Activated naive CD8-positive, alpha-beta T cell treated with anti-CD3 and anti-CD28 coated beads, Interleukin-2, amount 10 ng/mL, durations not matched to agents 7 days and 5 days (primary cell): ENCODE data around the gene ASPA. TPM values are rescaled to one million over a fixed set of nuclear protein-coding genes. Genes with fewer than 3 reads are reported as not detected.
"Not testable (repeated sequence)": the region's sequence is repeated elsewhere in the genome, so short reads cannot be mapped to it uniquely, and the experiment has no call there.

Experiments used
- ATAC-seq: fragments of 150-1000 bp; cut with Tn5 transposase; one replicate; pipeline ENCODE4 v1.10.0; 2021; ENCODE audit warnings: low read depth, moderate library complexity
- POLR2A ChIA-PET: fragments of 350-600 bp; sonication (Branson Sonifier 250); formaldehyde crosslinking; loops from one replicate; lab custom pipeline; 2021; ENCODE audit warnings: antibody characterized with exemption; lab: Charles Lee
- DNase-seq: peaks from one replicate; pipeline ENCODE4 v3.0.0; 2021
- H3K27ac Mint-ChIP-seq: one replicate; pipeline ENCODE4 v1.8.0; 2022; ENCODE audit warnings: mild to moderate bottlenecking, mixed read lengths
- H3K27me3 Mint-ChIP-seq: one replicate; pipeline ENCODE4 v1.8.0; 2022; ENCODE audit warnings: mild to moderate bottlenecking, moderate library complexity, mixed read lengths
- H3K36me3 Mint-ChIP-seq: one replicate; pipeline ENCODE4 v1.8.0; 2021; ENCODE audit warnings: mild to moderate bottlenecking, mixed read lengths
- H3K4me1 Mint-ChIP-seq: one replicate; pipeline ENCODE4 v1.8.0; 2021; ENCODE audit warnings: mixed read lengths
- H3K4me3 Mint-ChIP-seq: one replicate; pipeline ENCODE4 v1.8.0; 2022; ENCODE audit warnings: mild to moderate bottlenecking, moderate library complexity, mixed read lengths
- H3K9me3 Mint-ChIP-seq: one replicate; pipeline ENCODE4 v1.8.0; 2021; ENCODE audit warnings: mixed read lengths
- total RNA-seq, 2 experiments: library from RNA; stranded (reverse); gene quantifications; one replicate each; pipeline ENCODE4 v1.2.3, GENCODE V29; 2021

ASPA gene
- total RNA-seq, result not detected

GRCh38 chr17:3475812-3476610 is at the start of gene ASPA:
Gene ASPA (plus strand): TSS chr17:3475997. CDS start chr17:3476160, 163 bp downstream.
- no peak for DNase-seq
- H3K4me3 Mint-ChIP-seq, result peak within 1 kb of the TSS; percentile 65
- H3K27me3 Mint-ChIP-seq, result peaks cover 2% of the 10 kb centered on the region
- H3K4me1 Mint-ChIP-seq, result peaks cover 4% of the 10 kb centered on the region
- H3K27ac Mint-ChIP-seq, result no peak within 1 kb of the TSS
- H3K9me3 Mint-ChIP-seq, result no peaks in the 10 kb centered on the region
- POLR2A ChIA-PET, result no interaction called here
- ATAC-seq, result no peak
- H3K36me3 Mint-ChIP-seq, result no peaks in the 10 kb centered on the region

GRCh38 chr17:3433215-3433614 is 42.6 kb upstream of the ASPA start:
- H3K9me3 Mint-ChIP-seq, H3K4me1 Mint-ChIP-seq, H3K27ac Mint-ChIP-seq, H3K27me3 Mint-ChIP-seq, POLR2A ChIA-PET, H3K36me3 Mint-ChIP-seq, ATAC-seq, H3K4me3 Mint-ChIP-seq: not testable (repeated sequence)
- peak; percentile 38 for DNase-seq

- Mint-ChIP-seq H3K27me3 (peaks cover 6% of the 10 kb centered on the region), H3K4me3 (no peak within 1 kb of the TSS), H3K36me3 (no peaks in the 10 kb centered on the region), H3K9me3 (no peaks in the 10 kb centered on the region), H3K27ac (no peak within 1 kb of the TSS), H3K4me1 (no peaks in the 10 kb centered on the region)
- ATAC-seq (no peak), DNase-seq (no peak)
- POLR2A ChIA-PET, result no interaction called here
These were observed 42.1 kb upstream of the ASPA start, which contains the start of gene OR1E2 for GRCh38 chr17:3433741-3434140. Gene OR1E2 (minus strand): TSS chr17:3433841. CDS start chr17:3433841, 0 bp downstream.

GRCh38 chr17:3438368-3438767 is 37.4 kb upstream of the ASPA start:
- no peak overlapping the region for H3K27ac Mint-ChIP-seq
- DNase-seq (no peak), ATAC-seq (no peak)
- POLR2A ChIA-PET, result no interaction called here
- H3K9me3 Mint-ChIP-seq, result no peaks in the 10 kb centered on the region
- H3K36me3 Mint-ChIP-seq, result no peaks in the 10 kb centered on the region
- H3K4me3 Mint-ChIP-seq, result no peak overlapping the region
- no peaks in the 10 kb centered on the region for H3K4me1 Mint-ChIP-seq
- H3K27me3 Mint-ChIP-seq, result peaks cover 11% of the 10 kb centered on the region

GRCh38 chr17:3440451-3440850 is 35.3 kb upstream of the ASPA start:
- no peak for DNase-seq
- no peaks in the 10 kb centered on the region for H3K9me3 Mint-ChIP-seq
- ATAC-seq, result no peak
- H3K4me3 Mint-ChIP-seq, result no peak overlapping the region
- peaks cover 20% of the 10 kb centered on the region for H3K27me3 Mint-ChIP-seq
- no peak overlapping the region for H3K27ac Mint-ChIP-seq
- POLR2A ChIA-PET, result no interaction called here
- H3K4me1 Mint-ChIP-seq, result no peaks in the 10 kb centered on the region
- no peaks in the 10 kb centered on the region for H3K36me3 Mint-ChIP-seq

GRCh38 chr17:3447625-3448024 is 28.2 kb upstream of the ASPA start:
- no peak for ATAC-seq
- no peak overlapping the region for H3K27ac Mint-ChIP-seq

GRCh38 chr17:3448059-3448665 is 27.6 kb upstream of the ASPA start:
- Mint-ChIP-seq H3K36me3 (no peaks in the 10 kb centered on the region), H3K9me3 (no peaks in the 10 kb centered on the region), H3K27ac (no peak overlapping the region), H3K27me3 (peaks cover 27% of the 10 kb centered on the region), H3K4me1 (no peaks in the 10 kb centered on the region), H3K4me3 (no peak overlapping the region)
- ATAC-seq, result no peak
- no peak for DNase-seq
- POLR2A ChIA-PET, result no interaction called here

More at GRCh38 chr17:3447625-3448024, 28.2 kb upstream of the ASPA start:
- Mint-ChIP-seq H3K4me3 (no peak overlapping the region), H3K4me1 (no peaks in the 10 kb centered on the region), H3K36me3 (no peaks in the 10 kb centered on the region), H3K9me3 (no peaks in the 10 kb centered on the region), H3K27me3 (peaks cover 25% of the 10 kb centered on the region)
- DNase-seq, result no peak
- POLR2A ChIA-PET, result no interaction called here

- H3K27me3 Mint-ChIP-seq, DNase-seq, POLR2A ChIA-PET, H3K4me1 Mint-ChIP-seq, H3K36me3 Mint-ChIP-seq, H3K4me3 Mint-ChIP-seq, H3K9me3 Mint-ChIP-seq, ATAC-seq, H3K27ac Mint-ChIP-seq: not testable (repeated sequence)
These were observed 9.4 kb upstream of the ASPA start for GRCh38 chr17:3466355-3466754.

- H3K9me3 Mint-ChIP-seq, result no peaks in the 10 kb centered on the region
- no peak overlapping the region for H3K27ac Mint-ChIP-seq
- POLR2A ChIA-PET, result no interaction called here
- H3K4me3 Mint-ChIP-seq, result no peak overlapping the region
- H3K27me3 Mint-ChIP-seq, result peaks cover 9% of the 10 kb centered on the region
- no peaks in the 10 kb centered on the region for H3K4me1 Mint-ChIP-seq
- ATAC-seq (no peak), DNase-seq (no peak)
- H3K36me3 Mint-ChIP-seq, result no peaks in the 10 kb centered on the region
These were observed 6.3 kb upstream of the ASPA start for GRCh38 chr17:3469529-3469928.

GRCh38 chr17:3471599-3471998 is 4.2 kb upstream of the ASPA start, which contains the start of gene SPATA22:
Gene SPATA22 (minus strand): TSS chr17:3471819. CDS start chr17:3469325, 2,494 bp downstream.
- Mint-ChIP-seq H3K4me3 (no peak within 1 kb of the TSS), H3K4me1 (peaks cover 4% of the 10 kb centered on the region), H3K27me3 (peaks cover 3% of the 10 kb centered on the region), H3K9me3 (no peaks in the 10 kb centered on the region), H3K36me3 (no peaks in the 10 kb centered on the region), H3K27ac (no peak within 1 kb of the TSS)
- no peak for DNase-seq
- ATAC-seq, result no peak
- POLR2A ChIA-PET, result no interaction called here

GRCh38 chr17:3472137-3472536 is 3.7 kb upstream of the ASPA start:
- Mint-ChIP-seq H3K4me1 (peaks cover 4% of the 10 kb centered on the region), H3K4me3 (no peak overlapping the region), H3K27ac (no peak overlapping the region), H3K27me3 (peaks cover 3% of the 10 kb centered on the region), H3K9me3 (no peaks in the 10 kb centered on the region), H3K36me3 (no peaks in the 10 kb centered on the region)
- POLR2A ChIA-PET, result no interaction called here
- no peak for DNase-seq
- ATAC-seq, result no peak

- Mint-ChIP-seq H3K4me3 (no peak overlapping the region), H3K9me3 (no peaks in the 10 kb centered on the region), H3K36me3 (no peaks in the 10 kb centered on the region), H3K27me3 (peaks cover 2% of the 10 kb centered on the region), H3K27ac (no peak overlapping the region), H3K4me1 (peaks cover 4% of the 10 kb centered on the region)
- no peak for DNase-seq
- ATAC-seq, result no peak
- POLR2A ChIA-PET, result no interaction called here
These were observed 1.6 kb upstream of the ASPA start for GRCh38 chr17:3474212-3474611.

- H3K36me3 Mint-ChIP-seq, result no peaks in the 10 kb centered on the region
- no peaks in the 10 kb centered on the region for H3K9me3 Mint-ChIP-seq
- H3K4me3 Mint-ChIP-seq, result no peak overlapping the region
- H3K27ac Mint-ChIP-seq, result no peak overlapping the region
- POLR2A ChIA-PET, result no interaction called here
- ATAC-seq, result no peak
- no peak for DNase-seq
- H3K4me1 Mint-ChIP-seq, result peaks cover 4% of the 10 kb centered on the region
- H3K27me3 Mint-ChIP-seq, result peaks cover 2% of the 10 kb centered on the region
These were observed 529 bp upstream of the ASPA start for GRCh38 chr17:3475251-3475685.

GRCh38 chr17:3479988-3480387 is 4.2 kb downstream of the ASPA start:
- H3K9me3 Mint-ChIP-seq, result no peaks in the 10 kb centered on the region
- POLR2A ChIA-PET, result no interaction called here
- no peak for DNase-seq
- H3K4me3 Mint-ChIP-seq, result no peak overlapping the region
- ATAC-seq, result no peak
- peaks cover 4% of the 10 kb centered on the region for H3K4me1 Mint-ChIP-seq
- H3K36me3 Mint-ChIP-seq, result no peaks in the 10 kb centered on the region
- H3K27ac Mint-ChIP-seq, result no peak overlapping the region
- peaks cover 6% of the 10 kb centered on the region for H3K27me3 Mint-ChIP-seq
